NCI-H2196 (cell line): ENCODE results near the gene ALDH4A1.

Experiments used
- DNase-seq: peaks from one replicate; lab custom pipeline; 2025; ENCODE audit not compliant: unreplicated experiment; lab: John Stamatoyannopoulos, UW

Gene ALDH4A1

DNA sequence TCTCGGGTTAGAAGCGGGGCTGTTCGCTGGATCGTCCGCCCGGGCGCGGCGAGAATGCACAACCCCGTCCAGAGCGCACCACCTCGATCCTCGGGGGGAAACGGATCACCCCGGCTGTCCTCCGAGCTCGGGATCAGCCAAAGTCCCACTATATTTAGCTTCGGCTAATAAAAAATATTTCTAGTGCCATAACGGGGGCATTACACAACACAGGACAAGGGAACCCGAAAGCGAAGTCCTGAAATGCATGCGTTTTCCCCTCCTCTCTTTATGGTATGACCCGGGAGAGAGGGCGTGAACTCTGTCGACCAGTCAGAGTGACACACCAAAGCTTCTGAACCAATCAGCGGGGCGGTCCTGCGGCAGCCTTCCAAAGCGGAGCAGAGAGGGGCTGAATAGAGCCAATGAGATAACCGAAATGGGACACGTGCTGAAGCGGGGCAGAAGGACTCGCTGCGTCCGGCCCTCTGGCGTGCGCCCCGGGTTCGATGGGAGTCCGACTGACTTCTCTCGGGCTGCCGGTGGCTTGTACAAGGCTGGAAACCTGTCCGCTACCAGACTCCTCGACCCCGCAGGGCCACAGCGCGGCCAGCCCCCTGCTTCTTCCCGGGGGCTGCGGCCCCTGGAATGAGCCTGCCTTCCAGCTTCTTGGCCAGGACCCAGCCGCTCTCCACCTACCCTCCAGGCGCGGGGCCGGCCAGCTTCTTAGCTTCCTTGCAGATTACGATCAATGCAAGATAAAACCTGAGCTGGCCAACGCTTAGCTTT lies at the start of gene ALDH4A1:
ALDH4A1 (minus strand) TSS at position 33 of the 768 bp plus-strand sequence; CDS start at position 1, 32 bp downstream.
- peak; percentile 89 for DNase-seq

DNA sequence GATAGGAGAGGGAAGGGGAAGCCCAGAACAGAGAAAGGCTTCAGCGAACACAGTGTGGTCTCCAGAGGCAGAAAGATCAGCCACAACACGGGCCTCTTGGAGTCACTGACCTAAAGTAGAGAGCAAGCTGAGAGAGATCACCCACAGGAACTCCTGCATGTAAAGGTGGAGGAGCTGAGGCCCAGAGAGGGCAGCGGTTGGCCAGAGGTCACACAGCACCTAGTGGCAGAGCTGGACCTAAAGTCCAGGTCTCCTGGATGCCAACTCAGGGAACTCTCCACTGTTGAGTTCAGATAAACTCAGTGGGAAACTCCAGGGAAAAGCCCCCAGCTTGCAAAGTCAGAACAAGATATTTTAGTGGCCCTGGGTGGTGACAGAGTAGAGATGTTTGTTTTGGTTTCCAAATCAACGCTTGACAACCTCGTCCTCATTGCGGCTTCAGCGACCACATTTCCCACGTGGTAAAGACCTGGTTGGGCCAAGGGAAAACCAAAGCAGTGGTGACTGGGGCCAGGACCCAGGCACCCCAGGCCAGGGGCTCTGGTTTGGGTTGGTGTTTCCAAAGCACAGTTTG lies 49.5 kb upstream of the ALDH4A1 start:
- DNase-seq, result no peak

GRCh38 chr1:18951416-18951815 lies 49.1 kb upstream of the ALDH4A1 start:
- DNase-seq, result no peak

- no peak for DNase-seq
Measured at GRCh38 chr1:18950401-18951026, 48.2 kb upstream of the ALDH4A1 start.

- no peak for DNase-seq
Measured at GRCh38 chr1:18949686-18950400, 47.5 kb upstream of the ALDH4A1 start.

GRCh38 chr1:18948913-18949685 lies 46.7 kb upstream of the ALDH4A1 start:
- no peak for DNase-seq

DNA sequence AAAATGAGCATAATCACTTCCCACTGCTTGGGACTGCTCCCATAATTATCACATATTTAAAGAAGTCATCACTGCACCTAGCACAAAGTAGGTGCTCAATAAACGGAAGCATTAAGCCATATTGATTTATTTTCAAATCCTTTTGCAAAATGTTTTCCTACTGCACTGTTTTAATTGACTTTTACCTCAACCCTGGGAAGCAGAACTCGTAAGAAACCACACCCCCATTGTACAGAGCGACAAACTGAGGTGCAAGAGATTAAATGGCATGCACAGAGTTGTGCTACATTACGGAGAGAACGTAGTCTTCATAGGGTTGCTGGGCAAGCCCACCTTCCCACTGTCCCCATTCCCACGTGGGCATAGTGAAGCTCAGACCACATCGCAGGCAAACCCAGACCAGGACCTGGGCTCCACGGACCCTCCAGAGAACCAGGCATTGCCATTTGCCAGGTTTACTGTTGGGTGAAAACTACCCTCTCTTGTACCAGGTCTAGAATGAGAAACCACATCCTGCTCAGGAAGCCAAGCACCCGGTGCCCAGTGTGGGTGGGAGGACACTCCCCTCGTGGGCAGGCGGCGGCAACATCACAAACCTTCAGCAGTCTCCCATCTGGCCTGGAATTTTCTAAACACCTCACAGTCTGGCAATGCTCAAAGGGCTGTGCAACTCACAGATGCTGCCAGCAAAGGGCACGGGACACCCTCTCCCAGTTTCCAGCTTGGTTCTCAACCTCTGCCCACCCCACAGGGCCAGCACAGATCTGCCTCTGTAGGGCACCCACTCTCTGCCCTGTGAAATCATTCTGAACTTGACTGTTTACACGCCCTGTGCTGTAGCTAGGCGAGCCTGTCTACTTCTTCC lies 45.9 kb upstream of the ALDH4A1 start:
- DNase-seq, result no peak

- no peak for DNase-seq
Measured at GRCh38 chr1:18947570-18947969, 45.2 kb upstream of the ALDH4A1 start.

GRCh38 chr1:18946550-18947381 lies 44.4 kb upstream of the ALDH4A1 start:
- no peak for DNase-seq

DNA sequence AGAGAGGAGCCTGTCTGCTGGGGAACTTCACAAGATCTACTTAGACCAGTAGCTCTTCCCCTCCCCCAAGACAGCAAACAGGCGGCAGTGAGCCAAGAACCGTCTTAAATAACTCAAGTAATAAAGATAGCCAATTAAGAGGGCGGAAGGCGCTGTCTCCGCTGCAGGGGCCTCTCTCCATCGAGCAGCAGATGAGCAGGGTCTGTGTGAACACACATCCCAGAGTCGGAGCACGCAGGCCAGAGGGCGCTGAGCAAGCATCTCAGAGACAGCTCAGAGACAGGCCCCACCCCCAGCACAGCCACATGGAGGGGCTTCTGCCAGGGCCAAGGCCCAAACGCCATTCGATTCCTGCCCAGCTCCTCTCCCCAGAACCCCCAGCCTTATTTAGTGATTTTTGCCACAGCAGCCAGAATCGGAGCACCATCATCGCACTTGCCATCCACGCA lies 43.1 kb upstream of the ALDH4A1 start:
- DNase-seq, result peak; percentile 8

DNA sequence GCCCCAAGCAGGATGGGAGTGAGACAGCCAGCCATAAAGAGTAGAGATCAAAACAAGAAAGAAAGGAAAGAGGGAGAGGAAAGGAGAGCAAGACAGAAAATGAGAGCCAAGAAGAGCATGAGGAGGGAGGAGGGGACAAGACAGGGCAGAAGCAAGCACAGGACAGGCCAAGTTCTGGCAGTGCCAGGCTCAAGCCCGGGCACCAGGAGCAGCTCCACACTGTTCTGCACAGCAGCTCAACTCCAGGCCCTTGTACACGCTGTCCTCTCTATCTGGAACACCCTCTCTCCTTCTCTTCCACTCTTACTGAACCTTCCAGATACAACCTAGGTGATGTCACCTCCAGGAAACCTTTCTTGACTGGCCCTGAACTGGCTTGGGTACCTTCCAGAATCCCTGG lies 42.5 kb upstream of the ALDH4A1 start:
- DNase-seq, result no peak

DNA sequence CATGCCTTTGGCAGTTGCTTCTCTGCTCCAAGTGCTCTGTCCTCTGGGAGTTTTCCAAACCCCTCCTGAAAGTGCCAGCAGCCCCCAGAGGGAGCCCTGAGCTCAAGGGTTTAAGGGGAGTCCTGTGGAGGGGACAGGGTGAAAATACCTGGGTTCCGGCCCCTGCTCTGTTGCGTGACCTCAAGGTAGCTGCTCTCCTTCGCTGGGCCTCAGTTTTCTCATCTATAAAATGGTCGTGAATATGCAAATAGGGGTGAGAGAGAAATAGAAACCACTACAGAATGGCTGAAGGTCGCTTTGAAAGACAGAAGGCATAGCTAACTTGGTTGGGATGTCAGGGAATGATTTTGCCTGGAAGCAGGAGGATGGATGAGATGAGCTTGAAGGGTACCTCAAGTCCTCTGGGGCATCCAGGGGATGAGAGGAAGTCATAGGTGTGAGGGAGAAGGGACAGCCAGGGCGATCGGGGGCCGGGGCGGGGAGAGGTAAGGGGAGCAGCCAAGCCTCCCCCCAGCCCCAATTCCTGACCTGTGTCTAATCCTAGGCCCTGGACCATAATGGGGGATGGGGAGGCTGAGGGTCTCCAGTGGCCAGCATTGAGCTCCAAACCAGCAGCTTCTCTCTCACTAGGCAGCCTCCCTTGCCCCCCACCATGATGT lies 41.7 kb upstream of the ALDH4A1 start:
- no peak for DNase-seq

DNA sequence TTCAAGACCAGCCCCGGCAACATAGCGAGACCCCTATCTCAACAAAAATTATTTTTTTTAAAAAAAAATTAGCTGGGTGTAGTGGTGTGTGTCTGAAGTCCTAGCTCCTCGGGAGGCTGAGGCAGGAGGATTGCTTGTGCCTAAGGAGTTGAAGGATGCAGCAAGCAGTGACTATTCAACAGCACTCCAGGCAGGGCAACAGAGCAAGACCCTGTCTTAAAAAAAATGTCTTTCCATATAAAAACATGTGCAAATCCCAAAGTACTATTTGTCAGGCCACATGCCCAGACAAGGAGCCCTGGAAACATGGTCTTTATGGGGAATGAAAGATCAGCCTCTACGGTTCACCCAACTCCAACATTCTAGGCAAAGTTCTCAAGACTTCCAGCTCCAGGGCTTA lies 40.8 kb upstream of the ALDH4A1 start:
- no peak for DNase-seq

- no peak for DNase-seq
Measured at GRCh38 chr1:18942340-18942739, 40.0 kb upstream of the ALDH4A1 start.

DNA sequence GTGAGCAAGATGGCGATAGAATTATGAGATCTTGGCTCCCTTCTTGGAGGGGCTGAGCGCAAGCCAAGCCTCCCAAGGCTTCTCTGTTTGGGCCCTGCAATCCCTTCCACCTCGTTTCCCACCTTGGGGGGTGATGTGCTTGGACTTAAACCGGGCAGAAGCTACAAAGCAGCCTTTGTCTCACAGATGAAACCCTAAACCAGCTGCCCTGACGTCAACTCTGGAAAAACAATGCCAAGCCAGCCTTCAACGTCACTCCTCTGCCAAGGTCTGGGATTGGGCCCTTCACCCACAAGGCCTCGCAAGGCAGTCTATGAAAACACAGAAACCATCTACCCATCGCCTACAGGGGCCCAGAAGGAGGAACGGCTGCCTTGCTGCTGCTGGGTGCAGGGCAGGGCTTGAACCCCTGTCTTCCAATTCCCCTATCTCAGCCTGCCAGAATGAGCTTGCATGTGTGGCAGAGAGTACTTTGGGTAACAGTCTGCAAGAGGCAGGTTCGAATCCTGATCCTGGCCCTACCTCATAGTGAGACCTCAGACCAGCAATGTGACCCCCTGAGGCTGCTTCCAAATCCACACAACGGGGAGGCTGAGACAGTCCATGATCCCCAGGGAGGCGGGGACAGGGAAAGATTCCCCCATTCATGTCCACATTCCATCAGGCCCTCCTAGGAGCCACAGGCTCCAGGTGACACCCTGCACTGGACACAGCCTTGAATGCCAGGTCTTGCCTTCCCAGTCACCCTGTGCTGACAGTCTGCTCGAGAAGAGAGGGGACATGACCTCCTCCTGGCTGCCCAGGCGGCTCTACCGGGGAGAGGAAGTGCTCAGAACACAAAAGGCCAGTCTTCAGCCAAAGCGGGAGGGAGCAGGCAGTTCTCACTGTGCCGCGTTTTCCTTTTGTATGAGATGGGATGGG lies 39.1 kb upstream of the ALDH4A1 start:
- DNase-seq, result peak; percentile 70

- no peak for DNase-seq
Measured at GRCh38 chr1:18940303-18941020, 38.1 kb upstream of the ALDH4A1 start.
